ENCODE measurements around the gene FOXL2NB. TPM values are rescaled to one million over a fixed set of nuclear protein-coding genes. Genes with fewer than 3 reads are reported as not detected.

FOXL2NB gene
- total RNA-seq, 2 experiments from 2014 or later, result not detected

DNA sequence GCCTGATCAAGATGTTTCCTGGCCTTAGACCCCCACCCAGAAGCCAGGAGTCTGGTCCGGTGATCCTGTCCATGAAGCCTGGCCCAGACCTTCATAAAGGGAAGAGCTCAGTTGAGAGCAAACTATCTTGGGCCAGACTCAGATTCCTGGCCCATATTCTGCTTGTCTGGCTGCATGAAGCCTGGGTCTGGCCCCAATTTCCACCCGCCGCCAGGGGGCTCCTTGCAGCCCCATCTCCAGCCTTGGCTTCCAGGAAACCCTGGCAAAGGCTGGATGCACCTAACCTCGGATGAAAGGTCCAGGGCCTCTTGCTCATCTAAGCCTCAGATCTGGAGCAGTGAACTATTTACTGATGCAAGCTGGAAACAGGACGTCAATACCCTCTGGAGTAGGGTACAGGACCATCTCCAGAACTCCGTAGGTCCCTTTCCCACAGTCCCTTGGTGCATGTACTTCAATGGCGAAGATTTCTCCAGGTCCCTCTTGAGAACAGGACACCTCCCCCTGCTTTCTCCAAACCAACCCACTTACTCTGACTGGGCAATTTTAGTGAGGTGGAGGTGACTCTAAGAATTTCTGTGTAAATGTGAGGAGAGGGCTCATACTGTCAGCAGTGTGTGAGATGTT is 5.6 kb upstream of the FOXL2NB start:
- H3K27me3 Mint-ChIP-seq, result peaks cover 80% of the 10 kb centered on the region
- DNase-seq (peak; percentile 58), ATAC-seq (no peak)
- TF ChIP-seq, protein P1, sequence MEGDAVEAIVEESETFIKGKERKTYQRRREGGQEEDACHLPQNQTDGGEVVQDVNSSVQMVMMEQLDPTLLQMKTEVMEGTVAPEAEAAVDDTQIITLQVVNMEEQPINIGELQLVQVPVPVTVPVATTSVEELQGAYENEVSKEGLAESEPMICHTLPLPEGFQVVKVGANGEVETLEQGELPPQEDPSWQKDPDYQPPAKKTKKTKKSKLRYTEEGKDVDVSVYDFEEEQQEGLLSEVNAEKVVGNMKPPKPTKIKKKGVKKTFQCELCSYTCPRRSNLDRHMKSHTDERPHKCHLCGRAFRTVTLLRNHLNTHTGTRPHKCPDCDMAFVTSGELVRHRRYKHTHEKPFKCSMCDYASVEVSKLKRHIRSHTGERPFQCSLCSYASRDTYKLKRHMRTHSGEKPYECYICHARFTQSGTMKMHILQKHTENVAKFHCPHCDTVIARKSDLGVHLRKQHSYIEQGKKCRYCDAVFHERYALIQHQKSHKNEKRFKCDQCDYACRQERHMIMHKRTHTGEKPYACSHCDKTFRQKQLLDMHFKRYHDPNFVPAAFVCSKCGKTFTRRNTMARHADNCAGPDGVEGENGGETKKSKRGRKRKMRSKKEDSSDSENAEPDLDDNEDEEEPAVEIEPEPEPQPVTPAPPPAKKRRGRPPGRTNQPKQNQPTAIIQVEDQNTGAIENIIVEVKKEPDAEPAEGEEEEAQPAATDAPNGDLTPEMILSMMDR (IDR thresholded peaks at IDR 0.05), result peak; percentile 35
- no peaks in the 10 kb centered on the region for H3K9me3 Mint-ChIP-seq
- intact Hi-C loops (cut with micrococcal nuclease), result loop anchor here (5.0 to 10.0 kb wide), 2 partner anchors 386 to 1167 kb away; no protein-coding TSS in a partner anchor
- no peaks in the 10 kb centered on the region for H3K36me3 Mint-ChIP-seq (ENCODE audit: low read depth)
- H3K27ac Mint-ChIP-seq, result no peak overlapping the region
- H3K4me3 Mint-ChIP-seq, result no peak overlapping the region
- peaks cover 44% of the 10 kb centered on the region for H3K4me1 Mint-ChIP-seq (ENCODE audit: low read depth)
- CTCF ChIA-PET, result interaction anchor here (0.7 to 2.7 kb wide), 12 partner anchors 7 to 391 kb away, joined by 3 to 14 read pairs (median 3); no protein-coding TSS in a partner anchor
- POLR2A ChIA-PET, result no interaction called here

DNA sequence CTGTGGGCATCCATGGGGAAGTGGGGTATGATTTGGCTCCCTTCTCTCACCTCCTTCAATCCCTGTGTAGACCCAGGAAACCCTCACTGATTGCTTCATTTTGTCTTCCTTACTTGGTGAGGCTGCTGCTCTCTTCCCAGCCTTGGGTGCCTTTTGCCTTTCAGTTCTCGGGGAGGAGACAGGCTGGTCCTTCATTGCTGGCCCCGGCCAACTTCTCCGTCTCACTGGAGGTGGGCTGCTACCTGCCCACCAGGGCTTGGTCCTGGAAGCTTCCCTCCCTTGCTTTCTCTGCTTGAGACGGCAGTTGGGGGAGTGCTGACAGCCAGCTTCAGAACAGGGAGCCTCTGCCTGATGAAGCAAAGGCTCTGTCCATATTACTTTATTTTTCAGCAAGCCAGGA is 4.7 kb upstream of the FOXL2NB start:
- Mint-ChIP-seq H3K9me3 (no peaks in the 10 kb centered on the region), H3K36me3 (ENCODE audit: low read depth) (no peaks in the 10 kb centered on the region), H3K27ac (no peak overlapping the region), H3K4me3 (no peak overlapping the region), H3K27me3 (peaks cover 74% of the 10 kb centered on the region), H3K4me1 (ENCODE audit: low read depth) (peaks cover 40% of the 10 kb centered on the region)
- DNase-seq, result no peak
- TF ChIP-seq, protein P1 (IDR thresholded peaks at IDR 0.05), result no peak
- CTCF ChIA-PET, result interaction anchor here (1.0 to 1.5 kb wide), 6 partner anchors 20 to 387 kb away, joined by 3 to 4 read pairs (median 3); no protein-coding TSS in a partner anchor
- ATAC-seq, result no peak
- intact Hi-C loops (cut with micrococcal nuclease), result loop anchor here (5.0 to 10.0 kb wide), 2 partner anchors 385 to 1167 kb away; no protein-coding TSS in a partner anchor
- POLR2A ChIA-PET, result interaction anchor here (1.1 kb wide), 1 partner anchor 334 kb away, joined by 3 read pairs; the partner anchor contains the start of gene FAIM

DNA sequence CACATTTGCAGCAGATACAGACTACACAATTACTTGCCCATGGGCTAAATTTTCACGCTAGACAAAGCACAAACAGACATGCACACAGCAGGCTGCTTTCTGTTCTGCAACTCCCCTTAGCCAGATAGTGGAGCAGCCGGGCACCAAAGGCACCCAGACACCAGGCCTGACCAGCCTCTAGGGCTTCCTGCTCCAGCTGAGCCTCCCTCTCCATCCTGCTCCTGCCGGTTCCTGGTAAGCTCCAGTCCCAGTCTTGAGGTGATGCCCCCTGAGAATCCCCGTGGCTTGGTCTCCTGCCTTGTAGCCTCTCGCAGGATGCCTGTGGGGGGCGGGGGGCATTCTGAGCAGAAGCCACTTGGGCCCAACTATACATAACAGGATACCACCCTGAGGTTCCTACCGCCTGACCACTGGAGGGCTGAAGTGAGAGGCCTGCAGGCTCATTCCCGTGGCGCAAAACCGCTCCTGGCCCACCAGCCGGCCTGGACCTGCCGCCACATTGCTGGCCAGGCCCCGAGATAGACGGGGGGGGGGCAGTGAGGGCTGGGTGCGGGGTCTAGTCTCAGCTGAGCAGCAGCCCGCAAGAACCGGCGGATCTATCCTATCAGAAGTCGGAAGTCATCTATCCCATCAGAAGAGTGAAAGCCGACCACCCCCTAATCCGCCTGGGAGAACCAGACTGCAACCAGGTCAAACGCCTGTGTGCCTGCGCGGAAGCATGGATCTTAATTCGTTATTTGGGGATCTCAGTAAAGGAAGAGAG is 4.0 kb upstream of the FOXL2NB start:
- POLR2A ChIA-PET, result interaction anchor here (1.1 kb wide), 1 partner anchor 335 kb away, joined by 3 read pairs; the partner anchor contains the start of gene FAIM
- DNase-seq (no peak), ATAC-seq (no peak)
- peaks cover 77% of the 10 kb centered on the region for H3K27me3 Mint-ChIP-seq
- intact Hi-C loops (cut with micrococcal nuclease), result loop anchor here (5.0 to 10.0 kb wide), 2 partner anchors 384 to 1168 kb away; no protein-coding TSS in a partner anchor
- CTCF ChIA-PET, result interaction anchor here (1.0 to 2.5 kb wide), 5 partner anchors 21 to 386 kb away, joined by 3 to 12 read pairs (median 3); no protein-coding TSS in a partner anchor
- H3K4me1 Mint-ChIP-seq (ENCODE audit: low read depth), result peaks cover 36% of the 10 kb centered on the region
- no peaks in the 10 kb centered on the region for H3K36me3 Mint-ChIP-seq (ENCODE audit: low read depth)
- TF ChIP-seq, protein P1 (IDR thresholded peaks at IDR 0.05), result no peak
- no peaks in the 10 kb centered on the region for H3K9me3 Mint-ChIP-seq
- H3K4me3 Mint-ChIP-seq, result no peak overlapping the region
- no peak overlapping the region for H3K27ac Mint-ChIP-seq

DNA sequence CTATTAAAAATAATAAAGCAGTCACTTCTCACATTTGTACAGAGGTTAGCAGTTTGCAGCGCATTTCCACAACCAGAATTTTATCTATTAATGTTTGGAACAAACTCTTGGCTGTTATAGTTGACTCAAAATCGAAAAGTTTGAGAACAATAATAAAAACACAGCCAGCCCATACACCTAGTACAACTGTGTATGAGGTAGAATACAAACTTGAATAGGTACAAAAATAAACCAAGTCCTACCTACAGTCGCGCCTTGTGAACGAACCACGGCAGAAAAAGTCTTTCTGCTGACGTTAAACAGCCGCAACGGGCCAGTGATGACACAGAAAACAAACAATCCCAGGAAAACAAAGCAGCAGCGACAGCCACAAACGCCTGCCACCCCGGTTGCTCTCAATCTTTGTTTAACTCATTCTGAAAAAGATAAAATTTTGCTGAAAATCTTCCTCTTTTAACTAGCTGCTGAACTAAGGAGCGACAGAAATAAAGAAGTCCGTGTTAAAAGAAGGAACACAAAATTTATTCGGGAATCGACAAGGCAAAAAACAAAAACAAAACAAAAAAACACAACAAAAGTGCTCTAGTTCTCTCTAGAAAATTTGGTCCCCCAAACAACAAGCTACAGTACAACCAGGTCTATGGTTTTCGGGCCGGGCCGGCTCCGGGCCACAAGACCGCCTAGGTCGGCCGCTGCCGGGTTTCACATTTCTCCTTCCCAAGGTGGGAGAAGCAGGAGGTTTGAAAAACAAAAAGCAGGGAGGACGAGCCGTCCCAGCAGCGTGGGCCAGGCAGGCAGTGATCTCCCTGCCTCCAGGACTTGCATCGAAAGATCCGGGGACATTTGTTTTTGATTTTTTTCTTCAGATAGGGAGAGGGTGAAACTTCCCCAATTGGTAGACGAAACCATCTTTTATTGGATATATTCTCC is 3.0 kb upstream of the FOXL2NB start:
- intact Hi-C loops (cut with micrococcal nuclease), result loop anchor here (5.0 to 10.0 kb wide), 2 partner anchors 383 to 1169 kb away; no protein-coding TSS in a partner anchor
- Mint-ChIP-seq H3K27ac (no peak overlapping the region), H3K9me3 (no peaks in the 10 kb centered on the region), H3K36me3 (ENCODE audit: low read depth) (no peaks in the 10 kb centered on the region), H3K27me3 (peaks cover 78% of the 10 kb centered on the region), H3K4me1 (ENCODE audit: low read depth) (peaks cover 28% of the 10 kb centered on the region), H3K4me3 (no peak overlapping the region)
- ChIA-PET POLR2A (interaction anchor here (0.7 kb wide), 1 partner anchor 473 kb away, joined by 3 read pairs; no protein-coding TSS in a partner anchor), CTCF (interaction anchor here (1.3 to 9.5 kb wide), 4 partner anchors 11 to 385 kb away, joined by 3 to 87 read pairs (median 8); no protein-coding TSS in a partner anchor)
- TF ChIP-seq, protein P1 (IDR thresholded peaks at IDR 0.05), result no peak
- ATAC-seq (no peak), DNase-seq (no peak)

All from activated CD8-positive, alpha-beta T cell treated with anti-CD3 and anti-CD28 coated beads for 36 hours (primary cell).